Measurements from ENCODE around the gene ARF1. TPM values are rescaled to one million over a fixed set of nuclear protein-coding genes. Genes with fewer than 3 reads are reported as not detected.

The ARF1 gene
- total and polyA plus RNA-seq, 2 of the 13 experiments (the other 11 are each of a cell fraction or from before 2014, with no cell fraction given) = 186 to 327 TPM

DNA sequence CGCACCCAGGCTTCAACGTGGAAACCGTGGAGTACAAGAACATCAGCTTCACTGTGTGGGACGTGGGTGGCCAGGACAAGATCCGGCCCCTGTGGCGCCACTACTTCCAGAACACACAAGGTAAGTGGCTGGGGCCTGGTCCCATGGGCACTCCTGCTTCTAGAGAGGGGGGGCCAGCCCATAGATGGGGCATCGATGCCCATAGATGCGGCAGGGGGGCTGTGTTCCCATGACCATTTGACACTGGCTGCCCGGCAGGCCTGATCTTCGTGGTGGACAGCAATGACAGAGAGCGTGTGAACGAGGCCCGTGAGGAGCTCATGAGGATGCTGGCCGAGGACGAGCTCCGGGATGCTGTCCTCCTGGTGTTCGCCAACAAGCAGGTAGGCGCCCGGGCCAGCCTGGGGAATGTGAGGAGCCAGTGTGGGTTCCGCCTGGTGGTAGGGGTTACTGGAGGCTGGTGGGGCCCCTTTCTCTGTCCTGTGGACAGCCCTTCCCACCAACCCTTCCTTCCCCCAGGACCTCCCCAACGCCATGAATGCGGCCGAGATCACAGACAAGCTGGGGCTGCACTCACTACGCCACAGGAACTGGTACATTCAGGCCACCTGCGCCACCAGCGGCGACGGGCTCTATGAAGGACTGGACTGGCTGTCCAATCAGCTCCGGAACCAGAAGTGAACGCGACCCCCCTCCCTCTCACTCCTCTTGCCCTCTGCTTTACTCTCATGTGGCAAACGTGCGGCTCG is 15.0 kb downstream of the ARF1 start (continued):
- TF ChIP-seq, protein P1, sequence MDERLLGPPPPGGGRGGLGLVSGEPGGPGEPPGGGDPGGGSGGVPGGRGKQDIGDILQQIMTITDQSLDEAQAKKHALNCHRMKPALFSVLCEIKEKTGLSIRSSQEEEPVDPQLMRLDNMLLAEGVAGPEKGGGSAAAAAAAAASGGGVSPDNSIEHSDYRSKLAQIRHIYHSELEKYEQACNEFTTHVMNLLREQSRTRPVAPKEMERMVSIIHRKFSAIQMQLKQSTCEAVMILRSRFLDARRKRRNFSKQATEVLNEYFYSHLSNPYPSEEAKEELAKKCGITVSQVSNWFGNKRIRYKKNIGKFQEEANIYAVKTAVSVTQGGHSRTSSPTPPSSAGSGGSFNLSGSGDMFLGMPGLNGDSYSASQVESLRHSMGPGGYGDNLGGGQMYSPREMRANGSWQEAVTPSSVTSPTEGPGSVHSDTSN (CRISPR knock-in tag; IDR thresholded peaks at IDR 0.05) = no peak
- TF ChIP-seq ZNF749 (CRISPR knock-in tag; IDR thresholded peaks at IDR 0.05; ENCODE audit: borderline replicate concordance) (no peak), AGO2 (optimal IDR thresholded peaks at IDR 0.05; ENCODE audit: low read depth, low read length) (peak; percentile 71)

DNA sequence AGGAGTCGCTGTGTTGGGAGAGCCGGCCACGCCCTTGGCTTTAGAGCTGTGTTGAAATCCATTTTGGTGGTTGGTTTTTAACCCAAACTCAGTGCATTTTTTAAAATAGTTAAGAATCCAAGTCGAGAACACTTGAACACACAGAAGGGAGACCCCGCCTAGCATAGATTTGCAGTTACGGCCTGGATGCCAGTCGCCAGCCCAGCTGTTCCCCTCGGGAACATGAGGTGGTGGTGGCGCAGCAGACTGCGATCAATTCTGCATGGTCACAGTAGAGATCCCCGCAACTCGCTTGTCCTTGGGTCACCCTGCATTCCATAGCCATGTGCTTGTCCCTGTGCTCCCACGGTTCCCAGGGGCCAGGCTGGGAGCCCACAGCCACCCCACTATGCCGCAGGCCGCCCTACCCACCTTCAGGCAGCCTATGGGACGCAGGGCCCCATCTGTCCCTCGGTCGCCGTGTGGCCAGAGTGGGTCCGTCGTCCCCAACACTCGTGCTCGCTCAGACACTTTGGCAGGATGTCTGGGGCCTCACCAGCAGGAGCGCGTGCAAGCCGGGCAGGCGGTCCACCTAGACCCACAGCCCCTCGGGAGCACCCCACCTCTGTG is 15.9 kb downstream of the ARF1 start:
- Histone ChIP-seq H3K9ac (ENCODE audit: insufficient read depth, low read depth, low read length) (no peak overlapping the region), H3K27ac (ENCODE audit: extremely low read length, insufficient read depth, low read length) (peak overlapping the region; percentile 17), H3K27me3 (ENCODE audit: control insufficient read depth in 1 of 2, insufficient read depth in 2 of 2, low read length in 2 of 2) (no peaks in the 10 kb centered on the region; a peak in 1 of 5 replicates), H3K79me2 (ENCODE audit: insufficient read depth, low read length) (peaks cover 62% of the 10 kb centered on the region), H3K36me3 (replicated peaks in 1 of 2; ENCODE audit: control insufficient read depth in 1 of 2, insufficient read depth in 2 of 2, low read length in 2 of 2) (peaks cover 18 to 46% of the 10 kb centered on the region in 2 experiments; a peak in 4 of 5 replicates), H2AFZ (ENCODE audit: low read length) (no peak overlapping the region), H3K4me2 (ENCODE audit: low read depth, low read length) (no peak overlapping the region), H4K20me1 (ENCODE audit: insufficient read depth, low read length) (peaks cover 72% of the 10 kb centered on the region), H3K4me1 (ENCODE audit: insufficient read depth, low read length) (peaks cover 16% of the 10 kb centered on the region), H3K4me3 (replicated peaks in 1 of 3; ENCODE audit: insufficient read depth in 1 of 3, low read depth in 2 of 3, low read length in 3 of 3) (no peak overlapping the region), H3K9me3 (ENCODE audit: low read length) (peaks cover 14% of the 10 kb centered on the region)
- intact Hi-C loops (cut with micrococcal nuclease; ENCODE audit: unreplicated experiment) (no loop called here), in situ Hi-C loops (cut with HindIII; ENCODE audit: extremely low pct_ligation_motif_present, low pct_unique_long_range_greater_than_20kb) (no loop called here)
- TF ChIP-seq ZNF713 (CRISPR knock-in tag; IDR thresholded peaks at IDR 0.05) (no peak), AGO1 (IDR thresholded peaks at IDR 0.05; ENCODE audit: low read depth, low read length, poor library complexity, severe bottlenecking) (peak; percentile 81), ETV5 (CRISPR knock-in tag; IDR thresholded peaks at IDR 0.05; ENCODE audit: borderline replicate concordance) (no peak), AGO2 (optimal IDR thresholded peaks at IDR 0.05; ENCODE audit: low read depth, low read length) (peak; percentile 83), TOE1 (CRISPR knock-in tag; IDR thresholded peaks at IDR 0.05) (no peak), RBFOX2 (IDR thresholded peaks at IDR 0.05; ENCODE audit: low read depth, low read length) (peak; percentile 42; the same call in 1 of the 2 replicates), FOXJ3 (CRISPR knock-in tag; IDR thresholded peaks at IDR 0.05; ENCODE audit: borderline replicate concordance) (no peak), RARA (CRISPR knock-in tag; IDR thresholded peaks at IDR 0.05) (no peak), PAX8 (CRISPR knock-in tag; IDR thresholded peaks at IDR 0.05; ENCODE audit: borderline replicate concordance) (no peak), POLR2A (IDR thresholded peaks at IDR 0.05; ENCODE audit: insufficient read depth in 1 of 2, low read depth in 2 of 2, low read length in 2 of 2) (peak in 1 of 2 experiments; percentile 41; a peak in 1 of 4 replicates), SP1 (IDR thresholded peaks at IDR 0.05) (no peak), SP1 (CRISPR knock-in tag; IDR thresholded peaks at IDR 0.05) (no peak), POLR2AphosphoS2 (IDR thresholded peaks at IDR 0.05; ENCODE audit: low read depth, low read length) (peak; percentile 53; the same call in 1 of the 2 replicates), POLR2G (IDR thresholded peaks at IDR 0.05; ENCODE audit: low read depth, low read length) (peak; percentile 27; the same call in 1 of the 2 replicates)
- TF ChIP-seq, protein P2, sequence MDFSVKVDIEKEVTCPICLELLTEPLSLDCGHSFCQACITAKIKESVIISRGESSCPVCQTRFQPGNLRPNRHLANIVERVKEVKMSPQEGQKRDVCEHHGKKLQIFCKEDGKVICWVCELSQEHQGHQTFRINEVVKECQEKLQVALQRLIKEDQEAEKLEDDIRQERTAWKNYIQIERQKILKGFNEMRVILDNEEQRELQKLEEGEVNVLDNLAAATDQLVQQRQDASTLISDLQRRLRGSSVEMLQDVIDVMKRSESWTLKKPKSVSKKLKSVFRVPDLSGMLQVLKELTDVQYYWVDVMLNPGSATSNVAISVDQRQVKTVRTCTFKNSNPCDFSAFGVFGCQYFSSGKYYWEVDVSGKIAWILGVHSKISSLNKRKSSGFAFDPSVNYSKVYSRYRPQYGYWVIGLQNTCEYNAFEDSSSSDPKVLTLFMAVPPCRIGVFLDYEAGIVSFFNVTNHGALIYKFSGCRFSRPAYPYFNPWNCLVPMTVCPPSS (IDR thresholded peaks at IDR 0.05) = no peak
- TSS peak; percentile 70 for BruUV-seq (replicated peaks)
- POLR2A ChIA-PET = interaction anchor here (0.8 to 2.4 kb wide), 2 partner anchors 15 to 16 kb away, joined by 3 to 10 read pairs; partner anchors contain the start of gene ARF1
- ATAC-seq (no peak), FAIRE-seq (no peak), DNase-seq (ENCODE audit: low spot score) (no peak)
- 98% methylated on average over 21 of the region's 28 CpGs for WGBS (ENCODE audit: low lambda C conversion rate)
- CTCF ChIA-PET (ENCODE audit: low intra/inter-chr PET ratio, low total read pairs) = no interaction called here
